ENCODE data around the gene CPXM2.

DNA sequence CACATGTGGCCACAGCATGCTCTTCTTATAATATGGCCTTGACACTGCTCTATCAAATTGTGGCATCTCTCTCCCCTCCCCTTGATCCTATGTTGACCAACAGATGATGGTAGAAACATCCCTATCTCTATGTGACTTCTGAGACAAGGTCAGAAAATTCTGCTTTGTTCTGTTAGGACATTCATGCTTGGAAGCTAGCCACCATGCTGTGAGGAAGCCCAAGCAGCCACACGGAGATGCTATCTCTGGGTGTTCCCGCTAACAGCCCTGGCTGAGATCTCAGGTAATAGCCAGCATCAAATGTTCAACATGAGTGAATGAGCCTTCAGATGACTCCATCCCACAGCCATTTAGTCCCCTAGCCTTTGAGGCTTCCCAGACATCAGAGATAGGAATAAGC lies 36.8 kb upstream of the CPXM2 start:
- TF ChIP-seq, protein P1, sequence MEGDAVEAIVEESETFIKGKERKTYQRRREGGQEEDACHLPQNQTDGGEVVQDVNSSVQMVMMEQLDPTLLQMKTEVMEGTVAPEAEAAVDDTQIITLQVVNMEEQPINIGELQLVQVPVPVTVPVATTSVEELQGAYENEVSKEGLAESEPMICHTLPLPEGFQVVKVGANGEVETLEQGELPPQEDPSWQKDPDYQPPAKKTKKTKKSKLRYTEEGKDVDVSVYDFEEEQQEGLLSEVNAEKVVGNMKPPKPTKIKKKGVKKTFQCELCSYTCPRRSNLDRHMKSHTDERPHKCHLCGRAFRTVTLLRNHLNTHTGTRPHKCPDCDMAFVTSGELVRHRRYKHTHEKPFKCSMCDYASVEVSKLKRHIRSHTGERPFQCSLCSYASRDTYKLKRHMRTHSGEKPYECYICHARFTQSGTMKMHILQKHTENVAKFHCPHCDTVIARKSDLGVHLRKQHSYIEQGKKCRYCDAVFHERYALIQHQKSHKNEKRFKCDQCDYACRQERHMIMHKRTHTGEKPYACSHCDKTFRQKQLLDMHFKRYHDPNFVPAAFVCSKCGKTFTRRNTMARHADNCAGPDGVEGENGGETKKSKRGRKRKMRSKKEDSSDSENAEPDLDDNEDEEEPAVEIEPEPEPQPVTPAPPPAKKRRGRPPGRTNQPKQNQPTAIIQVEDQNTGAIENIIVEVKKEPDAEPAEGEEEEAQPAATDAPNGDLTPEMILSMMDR (IDR thresholded peaks at IDR 0.05): no peak
- TF ChIP-seq POLR2A (IDR thresholded peaks at IDR 0.05): no peak
